Common myeloid progenitor, CD34-positive (primary cell): ENCODE measurements around the gene TET3.

Source experiments
- CTCF ChIA-PET: fragments of 350-600 bp; sonication (Branson Sonifier 250); formaldehyde crosslinking; loops from one replicate; lab custom pipeline; 2021; ENCODE audit warnings: antibody characterized with exemption; lab: Charles Lee
- POLR2A ChIA-PET: fragments of 350-600 bp; sonication (Branson Sonifier 250); formaldehyde crosslinking; loops from one replicate; lab custom pipeline; 2021; ENCODE audit warnings: antibody characterized with exemption; lab: Charles Lee
- DNase-seq, 3 donors: peaks; one replicate each; pipeline versions ENCODE4 v3.0.0 to v3.0.0-alpha.2; 2013
- H3K27ac ChIP-seq, 2 experiments: 1 replicate in 1 of 2; 2 replicates in 1 of 2; pipeline ENCODE4 v1.7.0; 2013; ENCODE audit warnings: inconsistent platforms in 2 of 2, low read length in 2 of 2, mild to moderate bottlenecking in 2 of 2, low read depth in 1 of 2, moderate library complexity in 1 of 2; ENCODE audit not compliant: severe bottlenecking in 2 of 2, insufficient read depth in 1 of 2, poor library complexity in 1 of 2
- H3K27me3 ChIP-seq, 5 experiments: replicated peaks in 2 of 5; 1 replicate in 3 of 5; 2 replicates in 2 of 5; pipeline versions ENCODE4 v1.6.1 to v1.7.0; 2013; ENCODE audit warnings: low read length in 4 of 5, mild to moderate bottlenecking in 2 of 5, moderate library complexity in 2 of 5, inconsistent platforms in 1 of 5; ENCODE audit not compliant: insufficient read depth in 5 of 5, control insufficient read depth in 4 of 5
- H3K36me3 ChIP-seq, 4 experiments: 1 replicate in 2 of 4; 2 replicates in 2 of 4; pipeline versions ENCODE4 v1.6.1 to v1.7.0; 2013; ENCODE audit warnings: low read length in 3 of 4, control low read depth in 1 of 4, mild to moderate bottlenecking in 1 of 4; ENCODE audit not compliant: control insufficient read depth in 4 of 4, insufficient read depth in 4 of 4
- H3K4me1 ChIP-seq, 4 experiments: 1 replicate in 3 of 4; 2 replicates in 1 of 4; pipeline versions ENCODE4 v1.6.1 to v1.7.1; 2013; ENCODE audit warnings: low read length in 3 of 4, mild to moderate bottlenecking in 3 of 4, control low read depth in 1 of 4, inconsistent platforms in 1 of 4, moderate library complexity in 1 of 4; ENCODE audit not compliant: control insufficient read depth in 4 of 4, insufficient read depth in 4 of 4; ENCODE audit errors: control extremely low read depth in 1 of 4
- H3K4me3 ChIP-seq, 7 experiments: 1 replicate in 4 of 7; 2 replicates in 3 of 7; pipeline versions ENCODE4 v1.5.1 to v1.7.0; 2013; ENCODE audit warnings: mild to moderate bottlenecking in 7 of 7, low read length in 6 of 7, moderate library complexity in 6 of 7, inconsistent platforms in 2 of 7, low read depth in 2 of 7, control low read depth in 1 of 7; ENCODE audit not compliant: insufficient read depth in 4 of 7, control insufficient read depth in 1 of 7; ENCODE audit errors: extremely low read depth in 1 of 7
- H3K9me3 ChIP-seq, 5 experiments: 1 replicate in 4 of 5; 2 replicates in 1 of 5; pipeline versions ENCODE4 v1.6.1 to v1.7.1; 2013; ENCODE audit warnings: low read length in 4 of 5, mild to moderate bottlenecking in 2 of 5, inconsistent platforms in 1 of 5, low read depth in 1 of 5, moderate library complexity in 1 of 5; ENCODE audit not compliant: control insufficient read depth in 4 of 5, insufficient read depth in 2 of 5; ENCODE audit errors: control extremely low read depth in 1 of 5
- WGBS: methylation state at CpG from one replicate; pipeline ENCODE4 v1.1.5; 2013; ENCODE audit not compliant: insufficient coverage; 5-methylcytosine and 5-hydroxymethylcytosine counted together

TET3 gene

GRCh38 chr2:73980566-73980965 lies 4.1 kb upstream of the TET3 start:
- CTCF ChIA-PET: interaction anchor here (2.5 kb wide), 1 partner anchor 10 kb away, joined by 19 read pairs; no protein-coding TSS in a partner anchor
- peak overlapping the region in 4 of 7 experiments; percentile 63 to 84 (median 68) for H3K4me3 ChIP-seq
- POLR2A ChIA-PET: interaction anchor here (1.3 kb wide), 1 partner anchor 10 kb away, joined by 6 read pairs; no protein-coding TSS in a partner anchor
- no peaks in the 10 kb centered on the region for H3K36me3 ChIP-seq
- peaks cover 24 to 72% (median 52%) of the 10 kb centered on the region in 4 experiments for H3K4me1 ChIP-seq
- 67% methylated on average over 1 of the region's 2 CpGs for WGBS
- H3K9me3 ChIP-seq: no peaks in the 10 kb centered on the region
- DNase-seq: no peak
- no peaks in the 10 kb centered on the region for H3K27me3 ChIP-seq
- no peak overlapping the region for H3K27ac ChIP-seq

GRCh38 chr2:73981081-73982001 lies 3.4 kb upstream of the TET3 start:
- H3K27ac ChIP-seq: no peak overlapping the region
- ChIA-PET CTCF (interaction anchor here (1.3 to 2.5 kb wide), 2 partner anchors 11 to 30 kb away, joined by 3 to 19 read pairs; no protein-coding TSS in a partner anchor), POLR2A (interaction anchor here (1.3 kb wide), 1 partner anchor 11 kb away, joined by 6 read pairs; no protein-coding TSS in a partner anchor)
- no peaks in the 10 kb centered on the region for H3K27me3 ChIP-seq
- H3K36me3 ChIP-seq: peaks cover 0 to 4% (median under 1%) of the 10 kb centered on the region in 4 experiments
- peak; percentile 43 to 86 (median 68) for DNase-seq
- peak overlapping the region; percentile 19 to 84 (median 63) for H3K4me3 ChIP-seq
- WGBS: 27% methylated on average over 30 of the region's 31 CpGs
- H3K9me3 ChIP-seq: no peaks in the 10 kb centered on the region
- peaks cover 27 to 76% (median 58%) of the 10 kb centered on the region in 4 experiments for H3K4me1 ChIP-seq

GRCh38 chr2:73982140-73982617 lies 2.5 kb upstream of the TET3 start:
- Histone ChIP-seq H3K4me3 (no peak overlapping the region), H3K9me3 (no peaks in the 10 kb centered on the region), H3K36me3 (peaks cover 0 to 12% (median 3%) of the 10 kb centered on the region in 4 experiments), H3K27me3 (no peaks in the 10 kb centered on the region), H3K27ac (no peak overlapping the region), H3K4me1 (peaks cover 32 to 83% (median 65%) of the 10 kb centered on the region in 4 experiments)
- no peak for DNase-seq
- 98% methylated on average over 5 of the region's 7 CpGs for WGBS
- ChIA-PET POLR2A (interaction anchor here (0.6 to 1.3 kb wide), 2 partner anchors 11 to 12 kb away, joined by 3 to 6 read pairs; no protein-coding TSS in a partner anchor), CTCF (interaction anchor here (0.8 to 2.5 kb wide), 4 partner anchors 12 to 163 kb away, joined by 3 to 19 read pairs (median 3); no protein-coding TSS in a partner anchor)

GRCh38 chr2:73983322-73984202 lies 1.1 kb upstream of the TET3 start:
- Histone ChIP-seq H3K27ac (no peak overlapping the region), H3K9me3 (no peaks in the 10 kb centered on the region), H3K27me3 (no peaks in the 10 kb centered on the region), H3K36me3 (peaks cover 0 to 23% (median 3%) of the 10 kb centered on the region in 4 experiments), H3K4me1 (peaks cover 33 to 87% (median 75%) of the 10 kb centered on the region in 4 experiments), H3K4me3 (peak overlapping the region in 6 of 7 experiments; percentile 34 to 80 (median 70))
- WGBS: 4% methylated on average over 29 of the region's 35 CpGs
- peak; percentile 37 to 74 (median 73) for DNase-seq
- POLR2A ChIA-PET: no interaction called here
- CTCF ChIA-PET: interaction anchor here (1.1 kb wide), 1 partner anchor 162 kb away, joined by 3 read pairs; no protein-coding TSS in a partner anchor

GRCh38 chr2:73984922-73985307 lies 205 bp downstream of the TET3 start:
- peak; percentile 55 to 81 (median 73) for DNase-seq
- Histone ChIP-seq H3K9me3 (no peaks in the 10 kb centered on the region), H3K27me3 (no peaks in the 10 kb centered on the region), H3K4me1 (peaks cover 25 to 79% (median 65%) of the 10 kb centered on the region in 4 experiments), H3K27ac (no peak overlapping the region), H3K4me3 (peak overlapping the region; percentile 34 to 80 (median 69)), H3K36me3 (peaks cover 0 to 34% (median 7%) of the 10 kb centered on the region in 4 experiments)
- WGBS: no CpG with 5 or more reads among the region's 58 CpGs
- POLR2A ChIA-PET: no interaction called here
- CTCF ChIA-PET: interaction anchor here (0.8 to 1.7 kb wide), 3 partner anchors 20 to 51 kb away, joined by 3 to 5 read pairs (median 3); no protein-coding TSS in a partner anchor
